Gastrocnemius medialis (tissue), 4 donors: Measurements from ENCODE around the gene CLDN16. TPM values are rescaled to one million over a fixed set of nuclear protein-coding genes. Genes with fewer than 3 reads are reported as not detected.
A peak's percentile ranks its signal among the peaks of the same experiment; 100 is the strongest.

Source experiments
- ATAC-seq, 2 donors: fragments of 150-250 bp; one replicate each; pipeline ENCODE4 v1.9.1; 2016
- DNase-seq, 2 donors: peaks; one replicate each; pipeline ENCODE4 v3.0.0-alpha.2; 2019
- H3K27ac ChIP-seq, 4 donors: fragments of 200-600 bp; sonication (generic); 1 replicate in 1 of 4; 2 replicates in 3 of 4; pipeline ENCODE4 v1.5.1; 2016 to 2018; ENCODE audit warnings: mild to moderate bottlenecking in 2 of 4, moderate library complexity in 1 of 4
- H3K27me3 ChIP-seq, 3 donors: fragments of 200-600 bp; sonication (generic) in 2 of 3; 1 replicate in 1 of 3; 2 replicates in 2 of 3; pipeline versions ENCODE4 v1.5.1 to v1.6.0; 2016 to 2019; ENCODE audit warnings: mild to moderate bottlenecking in 1 of 3, moderate library complexity in 1 of 3
- H3K36me3 ChIP-seq, 2 donors: fragments of 200-600 bp; sonication (generic) in 1 of 2; one replicate each; pipeline ENCODE4 v1.5.1; 2017 to 2018
- H3K4me1 ChIP-seq, 2 donors: fragments of 200-600 bp; sonication (generic) in 1 of 2; one replicate each; pipeline ENCODE4 v1.5.1; 2016 to 2017; ENCODE audit warnings: mild to moderate bottlenecking in 2 of 2
- H3K4me3 ChIP-seq, 4 donors: fragments of 200-600 bp; sonication (generic) in 3 of 4; 1 replicate in 1 of 4; 2 replicates in 3 of 4; pipeline ENCODE4 v1.5.1; 2016 to 2019; ENCODE audit warnings: mild to moderate bottlenecking in 2 of 4
- H3K9me3 ChIP-seq, 3 donors: fragments of 200-600 bp; sonication (generic) in 2 of 3; 1 replicate in 1 of 3; 2 replicates in 2 of 3; pipeline ENCODE4 v1.5.1; 2016 to 2019
- POLR2A ChIP-seq, 2 donors: fragments of 450-650 bp; IDR thresholded peaks; one replicate each; pipeline ENCODE4 v1.6.1; 2017; ENCODE audit warnings: antibody characterized with exemption in 2 of 2, mild to moderate bottlenecking in 2 of 2, moderate library complexity in 2 of 2
- in situ Hi-C, 4 donors: fragments of 200-750 bp; cut with MboI; loops; one replicate each; pipeline versions ENCODE4 v1.15.0 to v1.8.0; 2017; ENCODE audit warnings: low sequenced_read_pairs in 4 of 4
- intact Hi-C: fragments of 100-400 bp; cut with DNase I; formaldehyde crosslinking; loops from one replicate; pipeline ENCODE4 v1.15.1; 2023; ENCODE audit warnings: low total_unique reads
- total RNA-seq, 4 donors: library from RNA; depleted of rRNA; stranded (reverse); fragments of >200 nt; gene quantifications; one replicate each; pipeline versions ENCODE4 v1.1.0 to v1.2.3, GENCODE V29; 2016
- TF ChIP-seq, protein P1 (sequence below), 5 experiments: fragments of 450-650 bp in 3 of 5; fragments of 200-600 bp in 2 of 5; sonication (generic) in 2 of 5; IDR thresholded peaks in 4 of 5; conservative IDR thresholded peaks in 1 of 5; 1 replicate in 4 of 5; 2 replicates in 1 of 5; pipeline ENCODE4 v1.5.1; 2016 to 2019; ENCODE audit warnings: antibody characterized with exemption in 5 of 5, mild to moderate bottlenecking in 3 of 5, moderate library complexity in 3 of 5

Gene CLDN16
- total RNA-seq, 4 donors from 2014 or later: not detected

DNA sequence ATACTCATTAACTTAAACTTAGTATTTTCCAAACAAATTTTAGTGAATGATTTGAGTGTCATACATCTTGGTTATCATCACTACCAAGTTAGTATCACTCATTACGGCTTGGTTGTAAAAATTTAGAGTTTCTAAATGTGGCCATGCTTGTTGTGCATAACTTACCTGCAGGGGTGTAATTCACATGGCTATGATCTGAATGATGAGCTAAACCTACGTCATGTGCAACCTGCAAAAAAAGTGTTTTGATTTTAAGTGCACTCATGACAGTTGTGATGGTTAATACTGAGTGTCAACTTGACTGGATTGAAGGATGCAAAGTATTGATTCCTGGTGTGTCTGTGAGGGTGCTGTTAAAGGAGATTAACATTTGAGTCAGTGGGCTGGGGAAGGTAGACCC lies 17.6 kb upstream of the CLDN16 start:
- DNase-seq (no peak), ATAC-seq (no peak)
- Histone ChIP-seq H3K9me3 (no peaks in the 10 kb centered on the region), H3K27me3 (no peaks in the 10 kb centered on the region), H3K36me3 (no peaks in the 10 kb centered on the region), H3K4me3 (no peak overlapping the region), H3K4me1 (no peaks in the 10 kb centered on the region), H3K27ac (no peak overlapping the region)
- intact Hi-C loops (loop anchor here (10.0 kb wide), 1 partner anchor 124 kb away; no protein-coding TSS in a partner anchor), in situ Hi-C loops (no loop called here)
- no peak for TF ChIP-seq POLR2A (IDR thresholded peaks at IDR 0.05)
- TF ChIP-seq, protein P1, sequence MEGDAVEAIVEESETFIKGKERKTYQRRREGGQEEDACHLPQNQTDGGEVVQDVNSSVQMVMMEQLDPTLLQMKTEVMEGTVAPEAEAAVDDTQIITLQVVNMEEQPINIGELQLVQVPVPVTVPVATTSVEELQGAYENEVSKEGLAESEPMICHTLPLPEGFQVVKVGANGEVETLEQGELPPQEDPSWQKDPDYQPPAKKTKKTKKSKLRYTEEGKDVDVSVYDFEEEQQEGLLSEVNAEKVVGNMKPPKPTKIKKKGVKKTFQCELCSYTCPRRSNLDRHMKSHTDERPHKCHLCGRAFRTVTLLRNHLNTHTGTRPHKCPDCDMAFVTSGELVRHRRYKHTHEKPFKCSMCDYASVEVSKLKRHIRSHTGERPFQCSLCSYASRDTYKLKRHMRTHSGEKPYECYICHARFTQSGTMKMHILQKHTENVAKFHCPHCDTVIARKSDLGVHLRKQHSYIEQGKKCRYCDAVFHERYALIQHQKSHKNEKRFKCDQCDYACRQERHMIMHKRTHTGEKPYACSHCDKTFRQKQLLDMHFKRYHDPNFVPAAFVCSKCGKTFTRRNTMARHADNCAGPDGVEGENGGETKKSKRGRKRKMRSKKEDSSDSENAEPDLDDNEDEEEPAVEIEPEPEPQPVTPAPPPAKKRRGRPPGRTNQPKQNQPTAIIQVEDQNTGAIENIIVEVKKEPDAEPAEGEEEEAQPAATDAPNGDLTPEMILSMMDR (IDR thresholded peaks at IDR 0.05 in 4 of 5, conservative IDR thresholded peaks at IDR 0.05 in 1 of 5): no peak

DNA sequence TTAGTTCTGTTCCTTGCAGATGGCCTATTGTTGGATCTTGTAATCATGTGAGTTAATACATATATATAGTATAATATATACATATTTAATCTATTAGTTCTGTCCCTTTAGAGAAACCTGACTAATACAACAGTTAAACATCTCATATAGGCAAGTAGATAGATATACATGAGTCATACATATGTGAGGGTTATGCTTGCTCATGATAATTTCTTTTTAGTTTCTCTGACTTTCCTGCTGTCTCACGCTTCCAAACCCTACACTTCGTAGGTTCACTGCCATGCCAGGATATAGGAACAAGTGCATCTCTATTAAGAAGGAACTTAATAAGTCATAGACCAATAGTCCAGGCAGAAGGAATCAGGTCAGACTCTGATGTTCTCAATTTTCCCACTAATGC lies 16.8 kb upstream of the CLDN16 start:
- ATAC-seq: no peak
- intact Hi-C loops (loop anchor here (10.0 kb wide), 1 partner anchor 124 kb away; no protein-coding TSS in a partner anchor), in situ Hi-C loops (no loop called here)
- Histone ChIP-seq H3K36me3 (no peaks in the 10 kb centered on the region), H3K4me1 (no peaks in the 10 kb centered on the region), H3K27me3 (no peaks in the 10 kb centered on the region), H3K4me3 (no peak overlapping the region), H3K27ac (no peak overlapping the region), H3K9me3 (no peaks in the 10 kb centered on the region)
- no peak for DNase-seq
- TF ChIP-seq POLR2A (IDR thresholded peaks at IDR 0.05): no peak

DNA sequence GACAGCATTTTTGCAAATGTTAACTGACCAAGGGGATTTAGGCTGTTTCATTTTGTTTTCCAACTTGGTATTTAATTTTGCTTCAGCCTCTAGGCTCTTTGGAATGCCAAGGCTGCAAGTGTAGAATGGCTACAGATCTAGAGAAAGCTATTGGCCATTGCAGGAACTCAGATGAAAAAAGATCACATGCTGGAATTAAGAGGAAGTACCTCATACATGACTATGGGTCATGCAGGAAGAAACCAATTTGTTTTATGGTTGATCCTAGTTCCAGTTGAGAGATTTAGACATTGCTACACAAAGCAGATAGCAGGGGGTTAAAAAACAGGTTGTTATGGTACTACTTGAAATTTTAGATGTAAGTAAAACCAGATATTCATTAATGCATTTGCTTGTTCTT lies 12.7 kb upstream of the CLDN16 start:
- TF ChIP-seq, protein P1 (IDR thresholded peaks at IDR 0.05 in 4 of 5, conservative IDR thresholded peaks at IDR 0.05 in 1 of 5): no peak
- no peak for TF ChIP-seq POLR2A (IDR thresholded peaks at IDR 0.05)
- DNase-seq: no peak
- no peaks in the 10 kb centered on the region for H3K27me3 ChIP-seq
- no peak for ATAC-seq
- in situ Hi-C loops: no loop called here
- no peaks in the 10 kb centered on the region for H3K4me1 ChIP-seq
- H3K36me3 ChIP-seq: no peaks in the 10 kb centered on the region
- no peaks in the 10 kb centered on the region for H3K9me3 ChIP-seq
- H3K27ac ChIP-seq: no peak overlapping the region
- intact Hi-C loops: loop anchor here (10.0 kb wide), 1 partner anchor 120 kb away; no protein-coding TSS in a partner anchor
- H3K4me3 ChIP-seq: no peak overlapping the region

DNA sequence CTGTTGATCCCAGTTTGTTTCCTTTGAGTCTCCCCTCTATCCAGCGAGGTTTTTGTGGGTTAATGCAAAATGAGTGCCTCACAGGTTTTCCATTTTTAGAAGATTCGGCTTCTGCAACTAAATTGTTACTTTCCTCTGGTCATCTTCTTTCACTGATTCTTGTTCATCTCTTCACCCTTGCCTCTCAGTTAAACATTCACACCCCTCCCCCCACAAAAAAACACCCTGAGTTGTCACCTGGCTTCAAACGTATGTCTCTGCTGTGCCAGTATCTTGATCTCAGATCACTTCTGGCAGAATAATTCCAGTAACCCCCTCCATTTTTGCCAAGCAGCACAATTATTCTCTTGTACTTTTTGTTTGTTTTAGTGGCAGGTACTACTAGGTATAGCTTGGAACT lies 12.3 kb upstream of the CLDN16 start:
- DNase-seq (no peak), ATAC-seq (no peak)
- in situ Hi-C loops: no loop called here
- TF ChIP-seq, protein P1 (IDR thresholded peaks at IDR 0.05 in 4 of 5, conservative IDR thresholded peaks at IDR 0.05 in 1 of 5): no peak
- no peak for TF ChIP-seq POLR2A (IDR thresholded peaks at IDR 0.05)
- H3K27me3 ChIP-seq: no peaks in the 10 kb centered on the region
- H3K4me1 ChIP-seq: no peaks in the 10 kb centered on the region
- H3K27ac ChIP-seq: no peak overlapping the region
- H3K36me3 ChIP-seq: no peaks in the 10 kb centered on the region
- no peak overlapping the region for H3K4me3 ChIP-seq
- intact Hi-C loops: loop anchor here (10.0 kb wide), 1 partner anchor 119 kb away; no protein-coding TSS in a partner anchor
- H3K9me3 ChIP-seq: no peaks in the 10 kb centered on the region

DNA sequence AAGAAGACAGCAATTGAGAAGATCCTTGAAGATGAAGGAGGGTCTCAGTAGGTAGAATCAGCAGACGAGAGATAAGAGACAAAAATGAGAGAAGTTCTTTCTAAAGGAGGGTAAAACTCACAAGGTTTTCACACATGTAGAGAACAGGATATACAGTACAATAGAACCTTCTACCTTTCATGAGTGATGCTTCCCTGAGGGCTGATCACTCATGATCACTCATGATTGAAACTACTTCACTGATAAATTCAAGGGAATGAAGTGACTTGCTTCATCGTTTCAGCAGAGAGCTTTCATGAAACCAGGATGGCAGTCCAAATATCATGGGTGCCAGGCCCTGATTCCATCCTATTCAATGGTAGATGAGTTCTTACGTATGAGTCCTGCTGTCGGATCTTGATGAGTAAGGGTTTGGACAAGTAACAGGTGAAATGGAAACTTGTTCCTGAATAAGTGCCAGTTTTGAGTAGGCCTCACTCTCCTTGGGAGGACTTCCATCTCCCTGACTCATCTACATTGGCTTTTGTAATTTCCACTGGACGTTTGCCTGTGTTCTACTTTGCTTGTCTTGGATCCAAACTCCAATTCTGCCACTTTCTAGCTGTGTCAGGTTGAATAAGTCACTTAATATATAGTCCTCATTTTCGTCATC lies 9.6 kb upstream of the CLDN16 start:
- ATAC-seq (peak; percentile 100), DNase-seq (peak; percentile 40 to 48)
- peak overlapping the region in 1 of 4 donors; percentile 10 for H3K27ac ChIP-seq
- H3K27me3 ChIP-seq: no peaks in the 10 kb centered on the region
- no peak for TF ChIP-seq POLR2A (IDR thresholded peaks at IDR 0.05)
- TF ChIP-seq, protein P1 (IDR thresholded peaks at IDR 0.05 in 4 of 5, conservative IDR thresholded peaks at IDR 0.05 in 1 of 5): no peak
- intact Hi-C loops (loop anchor here (10.0 kb wide), 1 partner anchor 116 kb away; no protein-coding TSS in a partner anchor), in situ Hi-C loops (no loop called here)
- H3K9me3 ChIP-seq: no peaks in the 10 kb centered on the region
- no peak overlapping the region for H3K4me3 ChIP-seq
- no peaks in the 10 kb centered on the region for H3K36me3 ChIP-seq
- H3K4me1 ChIP-seq: no peaks in the 10 kb centered on the region
